SH-SY5Y (cell line): Measurements from ENCODE around the gene FNDC10.

Source experiments
- GATA2 ChIP-seq: IDR thresholded peaks from 2 replicates; pipeline ENCODE4 v1.6.1; 2011; ENCODE audit warnings: mild to moderate bottlenecking, low read depth, low read length
- GATA3 ChIP-seq: IDR thresholded peaks from 2 replicates; pipeline ENCODE4 v1.6.1; 2011; ENCODE audit warnings: low read depth, mild to moderate bottlenecking, low read length, moderate library complexity

FNDC10 gene

DNA sequence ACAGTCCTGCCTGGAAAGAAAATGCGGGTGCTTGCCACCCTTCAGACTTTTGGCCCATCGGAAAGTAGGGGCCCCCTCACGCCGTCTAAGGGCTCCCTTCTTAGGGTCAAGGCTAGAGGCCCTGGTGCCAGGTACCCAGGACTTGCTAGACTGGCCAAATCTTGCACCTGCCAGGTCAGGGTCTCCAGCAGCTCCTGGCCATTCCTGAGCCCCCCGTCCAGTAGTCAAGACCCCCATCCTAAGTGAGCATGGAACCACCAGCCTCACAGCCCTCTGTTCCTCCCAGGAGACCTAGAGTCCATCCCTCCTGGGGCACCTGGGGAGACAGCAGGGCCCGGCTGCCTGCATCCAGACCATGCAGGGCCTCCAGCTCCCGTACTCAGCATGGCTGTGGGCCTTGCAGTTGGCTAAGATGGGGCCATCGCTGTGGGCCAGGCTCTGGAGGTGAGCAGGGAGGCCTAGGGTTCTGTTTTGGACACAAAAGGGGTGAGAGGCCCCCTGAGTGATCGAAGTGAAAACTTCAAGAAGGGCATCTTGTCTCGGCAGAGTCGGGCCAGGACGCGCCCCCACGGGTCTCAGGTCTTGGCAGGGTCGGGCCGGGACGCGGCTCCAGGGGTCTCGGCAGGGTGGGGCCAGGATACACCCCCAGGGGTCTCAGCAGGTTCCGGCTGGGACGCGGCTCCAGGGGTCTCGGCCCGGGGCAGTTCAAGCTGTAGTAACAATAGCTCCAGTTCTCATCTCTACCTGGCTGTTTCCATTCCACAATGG lies 5.9 kb downstream of the FNDC10 start:
- TF ChIP-seq GATA3 (no peak), GATA2 (no peak)

DNA sequence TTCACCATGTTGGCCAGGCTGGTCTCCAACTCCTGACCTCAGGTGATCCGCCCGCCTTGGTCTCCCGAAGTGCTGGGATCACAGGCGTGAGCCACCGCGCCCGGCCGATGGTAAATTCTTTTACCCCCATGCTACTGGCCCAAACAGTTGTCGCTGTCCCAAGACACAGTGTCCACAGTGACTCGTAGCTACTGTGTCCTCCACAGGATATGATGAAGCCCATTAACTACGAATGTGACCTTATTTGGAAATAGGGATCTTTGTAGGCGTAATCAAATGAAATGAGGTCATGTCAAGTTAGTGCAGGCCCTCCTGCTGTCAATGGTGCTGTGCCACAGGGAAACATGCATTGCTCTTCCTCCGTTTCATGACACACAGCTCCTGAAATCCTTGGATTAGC lies 8.5 kb downstream of the FNDC10 start:
- TF ChIP-seq GATA3 = no peak
- no peak for TF ChIP-seq GATA2

GRCh38 chr1:1583347-1584010 lies 16.5 kb downstream of the FNDC10 start:
- no peak for TF ChIP-seq GATA2
- no peak for TF ChIP-seq GATA3

DNA sequence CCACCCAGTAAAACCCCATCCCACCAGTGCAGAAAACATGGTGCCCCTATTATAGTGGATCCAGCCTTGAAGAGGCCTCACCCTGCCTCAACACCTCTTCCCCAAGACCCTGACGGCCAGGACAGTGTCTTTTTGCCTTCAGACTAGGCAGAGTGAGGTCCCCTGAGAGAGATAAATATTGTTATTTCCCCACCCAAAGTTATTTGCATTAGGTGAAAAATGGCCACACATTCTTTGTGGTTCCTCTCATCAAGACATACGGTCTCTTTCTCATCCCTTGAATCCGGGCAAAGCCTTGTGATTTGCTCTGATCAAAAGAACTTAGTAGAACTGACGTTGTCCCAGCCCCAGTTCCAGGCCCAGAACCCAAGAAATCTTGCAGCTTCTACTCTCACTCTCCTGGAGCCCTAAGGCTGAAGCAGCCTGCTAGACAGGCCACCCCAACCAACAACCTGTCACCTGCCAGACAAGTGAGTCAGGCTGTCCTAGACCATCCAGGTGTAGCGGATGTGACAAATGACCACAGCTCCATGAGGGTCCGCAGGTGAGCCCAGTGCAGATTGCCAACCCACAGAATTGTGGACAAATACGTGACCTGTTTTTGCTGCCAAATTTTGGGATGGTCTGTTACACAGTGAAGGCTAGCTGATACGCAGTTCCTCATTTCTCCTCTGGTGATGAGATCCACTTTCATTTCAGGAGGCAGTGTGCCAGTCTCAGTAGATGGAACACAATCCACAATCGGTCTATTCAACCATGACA lies 17.2 kb downstream of the FNDC10 start:
- TF ChIP-seq GATA3 = no peak
- no peak for TF ChIP-seq GATA2

DNA sequence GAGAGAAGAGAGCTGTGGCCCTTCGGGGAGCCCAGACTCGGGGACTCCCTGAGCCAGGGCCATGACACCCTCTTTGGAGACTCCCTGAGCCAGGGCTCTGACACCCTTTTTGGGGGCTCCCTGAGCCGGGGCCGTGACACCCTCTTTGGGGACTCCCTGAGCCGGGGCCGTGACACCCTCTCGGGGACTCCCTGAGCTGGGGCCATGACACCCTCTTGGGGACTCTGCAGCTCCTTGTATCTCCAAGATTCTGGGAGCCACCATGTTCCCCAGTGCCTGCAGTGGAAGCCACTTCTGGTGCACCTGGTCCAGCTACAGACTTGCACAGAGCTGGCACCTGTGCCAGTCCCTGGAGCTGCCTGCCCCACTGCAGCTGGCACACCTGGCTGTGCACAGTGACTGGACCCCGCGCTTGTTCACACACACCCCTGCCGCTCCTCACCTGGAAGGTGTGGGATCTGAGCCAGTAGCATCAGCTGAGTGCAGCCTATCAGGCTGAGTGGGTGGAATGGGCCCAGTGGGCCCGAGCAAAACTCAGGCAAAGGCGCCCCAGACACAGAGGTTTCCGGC lies 21.5 kb downstream of the FNDC10 start:
- TF ChIP-seq GATA2 (no peak), GATA3 (no peak)

DNA sequence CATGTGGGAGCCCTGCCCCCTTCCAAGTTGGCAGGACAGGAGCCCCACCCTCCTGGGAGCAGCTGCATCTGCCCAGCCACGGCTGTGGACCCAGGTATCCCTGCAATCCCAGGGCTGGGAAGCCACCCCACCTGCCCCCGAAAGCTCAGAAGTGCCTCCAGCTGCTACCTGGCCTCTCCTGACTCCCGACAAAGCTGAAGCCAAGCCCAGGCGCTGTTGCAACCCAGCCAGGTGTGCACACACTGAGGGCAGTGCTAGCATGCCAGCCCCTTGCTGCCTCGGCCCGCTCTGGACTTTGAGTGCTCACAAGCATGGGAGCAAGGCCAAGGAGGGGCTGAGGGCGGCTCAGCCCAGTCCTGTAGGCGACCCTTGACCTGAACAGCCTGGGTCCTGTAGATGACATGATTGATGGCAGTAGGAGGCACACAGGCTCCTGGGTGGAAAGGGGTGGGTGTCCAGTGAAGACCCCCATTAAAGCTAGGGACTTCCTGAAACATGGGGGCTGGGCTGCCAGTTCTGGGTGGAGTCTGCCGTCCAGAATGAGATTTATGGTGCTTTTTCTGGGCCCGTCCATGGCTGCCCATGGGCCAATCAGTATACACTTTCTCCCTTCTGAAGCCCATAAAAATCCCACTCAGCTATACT lies 22.4 kb downstream of the FNDC10 start:
- TF ChIP-seq GATA3 (no peak), GATA2 (no peak)

- TF ChIP-seq GATA2 = no peak
- TF ChIP-seq GATA3 = no peak
Observed at GRCh38 chr1:1574721-1575537, 25.0 kb downstream of the FNDC10 start, which contains the start of gene SSU72. SSU72 (minus strand) TSS chr1:1574863; CDS start chr1:1574557, 306 bp downstream.

GRCh38 chr1:1573843-1574720 lies 25.9 kb downstream of the FNDC10 start:
- TF ChIP-seq GATA2 (no peak), GATA3 (no peak)

GRCh38 chr1:1569341-1569740 lies 30.6 kb downstream of the FNDC10 start:
- TF ChIP-seq GATA2 (no peak), GATA3 (no peak)

GRCh38 chr1:1567891-1568291 lies 32.0 kb downstream of the FNDC10 start:
- TF ChIP-seq GATA3 (no peak), GATA2 (no peak)

DNA sequence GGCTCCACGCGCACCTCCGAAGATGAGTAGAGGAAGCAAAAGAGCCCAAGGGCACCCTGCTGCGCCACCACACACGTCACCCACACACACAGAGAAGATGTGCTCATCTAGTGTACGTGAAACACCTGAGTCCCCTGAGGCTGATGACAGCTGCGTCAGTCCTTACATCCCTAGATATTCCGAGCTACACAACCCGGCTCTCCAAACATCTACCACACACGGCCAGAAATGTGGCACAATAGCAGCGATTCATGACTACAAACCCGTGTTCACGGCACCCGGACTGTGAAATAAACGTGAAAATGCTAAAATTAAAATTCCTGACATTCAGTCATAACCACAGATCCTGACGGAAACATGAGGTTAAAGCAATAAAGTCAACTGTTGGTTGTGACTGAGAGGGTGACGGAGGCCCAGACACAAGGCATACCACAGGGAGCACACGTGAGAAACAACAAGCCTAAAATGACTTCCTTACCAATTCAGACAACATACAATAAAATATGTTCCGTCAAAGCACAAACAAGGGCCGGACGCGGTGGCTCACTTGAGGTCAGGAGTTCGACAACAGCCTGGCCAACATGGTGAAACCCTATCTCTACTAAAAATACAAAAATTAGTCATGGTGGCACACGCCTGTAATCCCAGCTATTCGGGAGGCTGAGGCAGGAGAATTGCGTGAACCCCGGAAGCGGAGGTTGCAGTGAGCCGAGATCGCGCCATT lies 32.6 kb downstream of the FNDC10 start:
- no peak for TF ChIP-seq GATA3
- no peak for TF ChIP-seq GATA2

DNA sequence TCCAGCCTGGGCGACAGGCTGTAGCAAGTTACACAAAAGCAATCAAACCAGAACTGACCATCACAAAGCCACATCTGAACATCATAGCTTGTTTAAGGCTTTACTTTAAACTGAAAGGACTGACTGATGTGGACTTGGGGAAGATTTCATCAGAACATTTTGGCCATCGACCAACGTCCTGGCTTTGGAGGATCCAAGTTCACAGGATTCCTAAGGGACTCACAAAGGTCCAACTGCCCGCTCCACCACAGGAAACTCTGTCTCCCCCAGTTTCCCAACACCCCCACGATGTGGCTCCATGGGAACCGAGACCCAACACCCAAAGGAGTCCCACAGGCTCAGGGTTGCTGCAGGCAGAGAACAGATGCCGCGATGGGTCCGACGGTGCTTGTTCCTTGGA lies 34.6 kb downstream of the FNDC10 start:
- TF ChIP-seq GATA2 (no peak), GATA3 (no peak)
